HK-2 (cell line): ENCODE results near the gene SMCHD1.
A peak's percentile ranks its signal among the peaks of the same experiment; 100 is the strongest.
"Not testable (repeated sequence)": the region's sequence is repeated elsewhere in the genome, so short reads cannot be mapped to it uniquely, and the experiment has no call there.

ENCODE experiments used
- DNase-seq: peaks from one replicate; pipeline ENCODE4 v3.0.0-alpha.2; 2018; ENCODE audit not compliant: unreplicated experiment

Gene SMCHD1

GRCh38 chr18:2814928-2815327 lies 159.4 kb downstream of the SMCHD1 start:
- no peak for DNase-seq

- DNase-seq = no peak
Observed at GRCh38 chr18:2818281-2818680, 162.8 kb downstream of the SMCHD1 start.

- DNase-seq = no peak
Observed at GRCh38 chr18:2821695-2822094, 166.2 kb downstream of the SMCHD1 start.

DNA sequence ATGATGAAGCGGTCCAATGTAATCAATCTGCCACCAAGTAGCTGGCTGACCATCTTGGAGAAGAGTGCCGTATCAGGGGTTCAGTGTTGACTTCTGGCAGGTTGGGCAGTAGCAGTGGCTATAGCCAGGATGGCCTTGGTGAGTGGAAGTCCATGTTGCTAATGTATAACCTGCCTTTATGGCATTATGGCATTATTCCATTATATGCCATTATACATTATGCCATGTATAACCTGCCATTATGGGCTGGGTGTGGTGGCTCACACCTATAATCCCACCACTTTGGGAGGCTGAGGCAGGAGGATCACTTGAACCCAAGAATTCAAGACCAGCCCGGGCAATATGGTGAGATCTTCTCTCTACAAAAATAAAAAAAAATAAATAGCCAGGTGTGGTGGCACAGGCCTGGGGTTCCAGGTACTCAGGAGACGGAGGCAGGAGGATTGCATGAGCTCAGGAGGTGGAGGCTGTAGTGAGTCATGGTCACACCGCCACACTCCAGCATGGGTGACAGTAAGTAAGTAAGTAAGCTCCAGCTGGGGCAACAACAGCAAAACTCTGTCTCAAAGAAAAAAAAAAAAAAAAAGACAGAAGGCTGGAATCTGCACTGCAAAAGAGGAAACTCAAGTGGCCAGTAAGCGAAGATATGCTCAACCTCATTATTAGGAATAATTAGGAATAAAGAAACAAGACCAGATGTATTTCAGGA lies 166.8 kb downstream of the SMCHD1 start:
- peak; percentile 1 for DNase-seq

GRCh38 chr18:2823202-2823601 lies 167.7 kb downstream of the SMCHD1 start:
- DNase-seq = no peak

DNA sequence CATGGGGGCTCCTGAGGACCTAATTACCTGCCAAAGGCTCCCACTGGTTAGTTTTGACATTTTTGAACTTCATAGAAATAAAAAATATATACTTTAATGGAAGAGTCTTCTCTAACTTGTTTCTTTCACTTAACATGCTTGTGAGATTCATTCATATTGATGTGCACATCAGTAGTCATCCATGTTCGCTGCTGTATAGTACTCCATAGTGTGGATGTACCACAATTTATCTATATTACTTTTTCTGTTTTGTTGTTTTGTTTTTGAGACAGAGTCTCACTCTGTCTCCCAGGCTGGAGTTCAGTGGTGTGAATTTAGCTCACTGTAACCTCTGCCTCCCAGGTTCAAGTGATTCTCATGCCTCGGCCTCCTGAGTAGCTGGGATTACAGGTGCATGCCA lies 168.4 kb downstream of the SMCHD1 start:
- DNase-seq = no peak

GRCh38 chr18:2824865-2825264 lies 169.3 kb downstream of the SMCHD1 start:
- DNase-seq = no peak

DNA sequence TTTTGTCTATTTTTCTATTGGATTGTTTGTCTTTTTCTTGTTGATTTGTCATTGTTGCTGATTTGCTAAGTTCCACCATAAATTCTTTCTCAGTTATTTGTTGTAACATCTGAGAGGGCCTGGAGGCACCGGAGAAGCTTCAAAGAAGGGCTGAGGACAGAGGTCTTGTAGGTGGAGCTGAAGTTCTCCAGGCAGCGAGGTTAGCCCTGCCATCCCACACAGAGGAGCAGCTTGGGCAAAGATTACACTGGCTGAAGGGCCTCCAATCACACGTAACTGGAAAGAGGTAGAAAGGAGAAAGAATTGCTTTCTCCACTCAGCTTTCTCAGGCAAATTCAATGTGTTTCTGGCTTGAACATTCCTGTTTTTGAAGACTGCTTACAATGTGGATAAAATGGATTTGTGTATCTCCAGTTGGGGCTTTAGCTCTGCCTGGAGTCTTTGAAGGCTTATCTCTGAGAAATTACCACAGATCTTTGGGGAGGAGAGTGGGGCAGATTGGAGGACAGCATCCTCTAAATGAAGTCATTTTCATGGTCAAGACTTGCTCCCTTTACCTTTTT lies 170.2 kb downstream of the SMCHD1 start:
- DNase-seq = no peak

DNA sequence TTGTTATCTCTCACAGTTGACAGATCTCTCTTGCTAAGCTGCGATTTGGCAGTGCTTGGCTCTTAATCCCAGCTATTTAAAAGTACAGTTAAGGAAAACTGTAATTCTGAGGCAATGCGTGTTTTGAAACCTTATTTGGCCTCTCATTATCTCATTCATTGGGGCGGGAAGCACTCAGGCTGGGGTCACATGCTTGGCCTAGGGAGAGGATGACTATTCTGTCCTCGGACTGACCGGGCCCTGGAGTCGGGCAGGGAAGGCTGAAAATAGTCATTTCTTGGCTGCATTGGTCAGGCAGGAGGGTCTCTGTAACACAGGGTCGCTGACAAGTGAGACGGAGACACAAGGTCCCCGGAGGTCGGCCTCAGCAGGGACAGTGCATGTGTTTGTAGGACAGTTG lies 171.1 kb downstream of the SMCHD1 start:
- DNase-seq = no peak

GRCh38 chr18:2827061-2827460 lies 171.5 kb downstream of the SMCHD1 start:
- DNase-seq = no peak

DNA sequence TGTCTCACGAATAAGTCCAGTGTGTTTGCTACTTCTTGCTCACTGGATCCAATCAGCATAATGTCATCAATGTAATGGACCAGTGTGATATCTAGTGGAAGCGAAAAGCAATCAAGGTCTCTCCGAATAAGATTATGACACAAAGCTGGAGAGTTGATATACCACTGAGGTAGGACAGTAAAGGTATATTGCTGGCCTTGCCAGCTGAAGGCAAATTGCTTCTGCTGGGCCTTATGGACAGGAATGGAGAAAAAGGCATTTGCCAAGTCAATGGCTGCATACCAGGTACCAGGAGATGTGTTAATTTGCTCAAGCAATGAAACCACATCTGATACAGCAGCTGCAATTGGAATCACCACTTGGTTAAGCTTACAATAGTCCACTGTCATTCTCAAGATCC lies 180.6 kb downstream of the SMCHD1 start:
- DNase-seq = not testable (repeated sequence)

DNA sequence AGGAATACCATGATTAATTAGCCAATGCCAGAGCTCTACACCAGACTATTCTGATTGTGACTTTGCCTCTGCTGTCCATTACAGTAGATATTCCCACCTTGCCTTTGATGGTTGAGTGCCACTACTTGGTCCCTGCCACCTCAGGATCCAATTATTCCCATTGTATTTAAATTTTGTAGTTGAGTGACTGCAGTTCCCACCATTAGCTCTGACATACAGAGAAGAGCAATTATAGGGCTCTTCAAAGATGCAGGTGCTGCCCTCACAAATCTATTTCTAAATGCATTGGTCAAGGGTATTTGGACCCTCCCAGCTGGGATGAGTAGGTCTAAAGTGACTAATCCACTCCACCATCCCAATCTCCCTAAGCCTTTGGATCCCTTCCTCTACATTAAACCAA lies 181.8 kb downstream of the SMCHD1 start:
- DNase-seq = not testable (repeated sequence)

DNA sequence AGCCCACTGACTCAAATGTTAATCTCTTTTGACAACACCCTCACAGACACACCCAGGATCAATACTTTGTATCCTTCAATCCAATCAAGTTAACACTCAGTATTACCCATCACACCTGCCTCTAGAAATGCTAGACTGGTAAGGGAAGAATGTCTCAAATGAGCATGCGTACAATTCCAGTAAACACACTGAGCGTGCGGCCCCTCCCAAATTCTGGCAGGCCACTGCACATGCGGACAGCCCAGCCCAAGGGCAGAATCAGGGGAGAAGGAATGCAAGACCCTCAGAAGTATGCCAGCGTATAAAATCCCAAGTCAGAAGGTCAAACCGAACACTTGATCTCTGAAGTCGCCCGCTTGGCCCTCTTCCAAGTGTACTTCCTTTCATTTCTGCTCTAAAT lies 183.7 kb downstream of the SMCHD1 start:
- DNase-seq = no peak

GRCh38 chr18:2840521-2840920 lies 185.0 kb downstream of the SMCHD1 start:
- DNase-seq = no peak

DNA sequence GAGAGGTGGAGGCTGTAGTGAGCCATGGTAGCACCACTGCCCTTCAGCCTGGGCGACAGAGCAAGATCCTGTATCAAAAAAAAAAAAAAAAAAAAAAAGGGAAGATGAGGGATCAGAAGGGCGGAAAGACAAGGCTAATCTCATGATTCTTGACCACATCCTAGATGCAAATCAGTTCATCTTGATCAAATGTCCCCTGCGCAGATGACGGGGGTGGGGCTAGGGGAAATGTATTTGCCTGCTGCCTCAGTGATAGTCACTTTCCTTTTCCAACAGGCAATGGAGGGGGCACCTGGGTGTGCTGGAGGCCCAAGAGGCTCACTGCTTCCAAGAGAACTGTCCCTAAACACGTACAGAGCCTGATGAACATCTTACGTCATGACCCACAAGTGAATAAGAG lies 187.6 kb downstream of the SMCHD1 start:
- no peak for DNase-seq

DNA sequence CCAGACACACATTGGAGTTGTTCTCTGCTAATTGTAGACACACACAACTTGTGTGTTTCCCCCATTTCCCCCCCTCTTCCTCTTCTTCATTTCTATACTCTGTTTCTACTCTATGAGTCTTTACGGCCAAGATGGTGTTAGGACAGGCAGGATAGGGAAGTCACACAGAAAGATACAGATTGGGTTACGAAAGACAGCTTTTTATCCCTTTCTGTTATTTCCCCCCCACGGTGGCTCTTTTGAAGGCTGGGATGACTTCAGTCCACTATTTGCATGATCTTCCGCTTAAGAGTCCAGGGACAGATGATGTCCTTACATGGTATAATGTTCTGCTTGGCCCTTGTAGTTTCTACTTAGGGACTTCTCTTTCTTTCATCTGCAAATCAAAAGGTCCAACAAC lies 189.6 kb downstream of the SMCHD1 start:
- no peak for DNase-seq

GRCh38 chr18:2846636-2847316 lies 191.2 kb downstream of the SMCHD1 start, which contains the start of gene EMILIN2:
TSS of gene EMILIN2 (plus strand) at chr18:2847006. CDS start at chr18:2847189, 183 bp downstream.
- peak; percentile 35 for DNase-seq

GRCh38 chr18:2847317-2848246 lies 192.1 kb downstream of the SMCHD1 start:
- DNase-seq = no peak

DNA sequence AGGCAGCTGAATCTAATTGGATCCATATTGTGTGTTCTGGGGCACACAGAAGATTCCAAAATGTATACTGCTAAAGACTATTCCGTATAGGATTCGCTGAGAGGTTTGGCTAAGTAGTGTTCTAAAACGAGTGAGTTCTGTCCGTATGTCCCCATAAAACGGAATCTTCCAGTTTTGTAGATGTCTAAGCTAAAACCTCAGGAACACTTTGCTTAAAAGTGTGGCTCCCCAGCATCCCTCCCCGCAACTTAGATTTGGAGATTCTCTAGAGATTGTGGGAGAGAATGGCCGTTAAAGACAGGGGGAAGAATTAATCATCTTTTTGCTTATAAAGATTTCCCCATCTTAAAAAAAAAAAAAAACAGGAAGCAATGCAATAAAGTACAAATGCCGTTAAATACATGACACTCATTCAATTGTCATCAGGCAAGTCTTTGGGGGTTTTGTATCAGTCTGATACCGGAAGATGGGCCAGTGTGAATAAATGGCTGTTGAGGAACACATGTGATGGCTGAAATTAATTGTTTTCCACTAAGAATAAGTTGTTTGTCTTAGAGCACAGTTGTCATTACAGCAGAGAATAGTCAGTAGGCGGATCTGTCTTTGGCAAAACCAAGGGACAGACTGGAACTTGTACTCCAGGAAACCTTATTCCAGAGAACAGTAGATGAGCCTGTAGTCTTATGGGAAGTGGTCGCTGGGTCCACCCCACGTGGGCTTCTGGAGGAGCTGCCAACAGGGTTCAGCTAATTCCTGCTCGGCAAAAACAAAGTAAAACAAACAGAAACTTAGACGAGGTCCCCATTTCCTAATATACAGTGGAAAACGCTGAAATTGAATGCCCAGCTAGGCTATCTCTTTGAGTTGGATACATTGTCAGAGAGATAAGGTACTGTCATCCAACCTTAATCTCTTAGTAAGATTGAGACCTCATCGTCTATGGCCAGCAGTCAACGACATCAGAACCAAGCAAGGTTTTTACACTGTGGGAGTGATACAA lies 193.0 kb downstream of the SMCHD1 start:
- DNase-seq = no peak

- DNase-seq = no peak
Observed at GRCh38 chr18:2850816-2851215, 195.3 kb downstream of the SMCHD1 start.

GRCh38 chr18:2851771-2852170 lies 196.2 kb downstream of the SMCHD1 start:
- DNase-seq = no peak
